Measurements from ENCODE around the gene NCAPD2.

The NCAPD2 gene

DNA sequence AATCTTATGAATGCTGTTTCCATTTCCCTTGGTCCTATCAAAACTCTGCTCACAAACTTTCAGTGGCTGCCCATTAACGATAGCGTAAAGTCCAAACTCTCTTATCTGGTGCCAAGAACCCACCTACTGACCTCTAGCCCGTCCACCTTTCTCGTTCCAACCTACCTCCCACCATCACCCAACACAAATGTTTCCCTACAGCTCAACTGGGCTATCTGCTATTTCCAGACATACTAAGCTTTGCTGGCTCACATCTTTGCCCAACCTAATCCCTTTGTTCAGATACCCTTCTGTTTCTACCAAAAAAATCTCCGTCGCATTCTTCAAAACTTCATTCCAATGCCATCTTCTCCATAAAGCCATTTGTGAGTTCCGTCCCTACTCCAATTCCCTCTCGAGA lies 81.7 kb downstream of the NCAPD2 start:
- no peaks in the 10 kb centered on the region for H3K79me2 ChIP-seq (ENCODE audit: control insufficient read depth, insufficient read depth, low read length, unreplicated experiment)
- H3K36me3 ChIP-seq (ENCODE audit: insufficient read depth, low read length), result peaks cover 35% of the 10 kb centered on the region

More for the DNA sequence above, 81.7 kb downstream of the NCAPD2 start:
- no peaks in the 10 kb centered on the region for H3K27me3 ChIP-seq (ENCODE audit: insufficient read depth, low read length)
- no peak overlapping the region for H2AFZ ChIP-seq (ENCODE audit: low read length, unreplicated experiment)
- H3K27ac ChIP-seq (ENCODE audit: low read depth, low read length), result no peak overlapping the region
- no peaks in the 10 kb centered on the region for H3K4me1 ChIP-seq (ENCODE audit: control insufficient read depth, insufficient read depth, low read length, unreplicated experiment)
- H3K4me3 ChIP-seq (ENCODE audit: low read depth, low read length), result no peak overlapping the region
